ENCODE data around the gene CCM2L.

DNA sequence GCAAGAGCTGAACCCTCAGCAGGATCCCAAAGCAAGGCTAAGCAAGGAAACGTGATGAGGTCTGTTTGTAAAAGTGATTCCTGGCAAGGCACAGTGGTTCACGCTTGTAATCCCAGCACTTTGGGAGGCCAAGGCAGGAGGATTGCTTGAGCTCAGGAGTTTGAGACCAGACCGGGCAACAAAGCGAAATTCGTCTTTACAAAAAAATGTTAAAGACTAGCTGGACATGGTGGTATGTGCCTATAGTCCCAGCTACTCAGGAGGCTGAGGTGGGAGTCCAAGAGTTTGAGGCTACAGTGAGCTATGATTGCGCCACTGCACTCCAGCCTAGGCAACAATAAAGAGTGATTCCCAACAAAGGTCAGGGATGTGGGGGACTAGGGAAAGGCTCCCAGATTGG lies 46.3 kb upstream of the CCM2L start:
- TF ChIP-seq, protein P1, sequence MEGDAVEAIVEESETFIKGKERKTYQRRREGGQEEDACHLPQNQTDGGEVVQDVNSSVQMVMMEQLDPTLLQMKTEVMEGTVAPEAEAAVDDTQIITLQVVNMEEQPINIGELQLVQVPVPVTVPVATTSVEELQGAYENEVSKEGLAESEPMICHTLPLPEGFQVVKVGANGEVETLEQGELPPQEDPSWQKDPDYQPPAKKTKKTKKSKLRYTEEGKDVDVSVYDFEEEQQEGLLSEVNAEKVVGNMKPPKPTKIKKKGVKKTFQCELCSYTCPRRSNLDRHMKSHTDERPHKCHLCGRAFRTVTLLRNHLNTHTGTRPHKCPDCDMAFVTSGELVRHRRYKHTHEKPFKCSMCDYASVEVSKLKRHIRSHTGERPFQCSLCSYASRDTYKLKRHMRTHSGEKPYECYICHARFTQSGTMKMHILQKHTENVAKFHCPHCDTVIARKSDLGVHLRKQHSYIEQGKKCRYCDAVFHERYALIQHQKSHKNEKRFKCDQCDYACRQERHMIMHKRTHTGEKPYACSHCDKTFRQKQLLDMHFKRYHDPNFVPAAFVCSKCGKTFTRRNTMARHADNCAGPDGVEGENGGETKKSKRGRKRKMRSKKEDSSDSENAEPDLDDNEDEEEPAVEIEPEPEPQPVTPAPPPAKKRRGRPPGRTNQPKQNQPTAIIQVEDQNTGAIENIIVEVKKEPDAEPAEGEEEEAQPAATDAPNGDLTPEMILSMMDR (IDR thresholded peaks at IDR 0.05) = no peak
- no peak for TF ChIP-seq POLR2A (IDR thresholded peaks at IDR 0.05)

All from lower leg skin (tissue), 3 donors.